Stimulated activated CD4-positive, alpha-beta T cell treated with anti-CD3 and anti-CD28 coated beads, Interleukin-1b, Interleukin-23, amount 100 ng/mL, for 1 hour (primary cell): Measurements from ENCODE around the gene MROH2A.

Experiments
- DNase-seq, 2 donors: peaks; one replicate each; pipeline ENCODE4 v3.0.0-alpha.2; 2020; ENCODE audit warnings: low read depth in 2 of 2

The MROH2A gene

DNA sequence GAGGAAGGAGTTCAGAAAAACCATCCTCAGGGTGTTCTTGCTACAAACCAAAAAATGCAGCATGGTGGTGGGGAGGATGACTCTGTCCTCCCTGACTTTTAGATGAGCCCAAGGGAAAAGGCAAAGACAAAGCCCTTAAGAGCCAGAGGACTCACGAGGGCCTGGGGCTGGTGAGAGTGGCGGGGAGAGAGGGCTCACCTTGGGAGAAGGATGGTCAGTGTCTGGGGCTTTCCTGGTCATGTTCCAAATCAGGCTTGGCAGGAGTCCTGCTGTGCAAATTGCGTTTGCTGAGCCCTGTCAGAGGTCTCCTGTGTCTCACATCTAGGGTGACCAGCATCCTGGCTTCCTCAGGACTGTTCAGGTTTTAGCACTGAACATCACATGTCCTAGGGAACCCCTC is 13.4 kb upstream of the MROH2A start:
- no peak for DNase-seq

DNA sequence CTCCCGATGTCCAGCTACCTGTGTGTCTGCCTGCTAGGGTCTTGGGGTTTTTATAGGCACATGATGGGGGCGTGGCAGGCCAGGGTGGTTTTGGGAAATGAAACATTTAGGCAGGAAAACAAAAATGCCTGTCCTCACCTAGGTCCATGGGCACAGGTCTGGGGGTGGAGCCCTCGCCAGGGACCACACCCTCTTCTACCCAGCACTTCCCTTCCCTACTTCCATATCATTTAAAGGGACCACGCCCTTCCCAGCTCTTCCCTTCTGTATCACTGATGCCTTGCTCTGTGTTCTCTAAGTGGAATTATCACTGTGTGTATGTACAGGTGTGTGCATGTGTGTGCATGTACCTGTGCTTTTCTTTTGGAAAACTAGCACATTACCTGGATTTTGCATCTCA is 11.7 kb upstream of the MROH2A start:
- DNase-seq = no peak

DNA sequence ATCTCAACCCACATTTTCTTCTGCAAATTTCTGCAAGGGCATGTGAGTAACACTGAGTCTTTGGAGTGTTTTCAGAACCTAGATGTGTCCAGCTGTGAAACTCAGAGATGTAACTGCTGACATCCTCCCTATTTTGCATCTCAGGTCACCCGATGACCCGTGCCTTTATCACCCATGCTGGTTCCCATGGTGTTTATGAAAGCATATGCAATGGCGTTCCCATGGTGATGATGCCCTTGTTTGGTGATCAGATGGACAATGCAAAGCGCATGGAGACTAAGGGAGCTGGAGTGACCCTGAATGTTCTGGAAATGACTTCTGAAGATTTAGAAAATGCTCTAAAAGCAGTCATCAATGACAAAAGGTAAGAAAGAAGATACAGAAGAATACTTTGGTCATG is 10.1 kb upstream of the MROH2A start:
- DNase-seq = no peak

DNA sequence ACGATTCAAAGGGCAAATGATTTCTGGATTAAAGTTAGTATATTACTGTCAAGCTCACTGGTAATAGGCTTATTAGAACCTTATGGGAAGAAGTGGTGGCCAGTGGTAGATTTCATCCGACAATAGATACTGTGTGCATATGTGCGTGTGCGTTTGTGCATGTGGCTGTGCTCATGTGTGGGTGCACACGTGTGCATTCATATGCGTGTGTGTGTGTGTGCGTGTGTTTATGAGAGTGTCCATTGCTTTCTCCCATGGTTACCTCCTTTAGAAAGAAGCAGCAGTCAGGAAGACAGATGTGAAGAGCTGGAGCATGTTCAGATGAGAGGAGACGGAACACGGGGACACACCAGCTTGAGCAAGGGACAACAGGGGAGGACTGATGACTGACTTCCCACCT is 8.9 kb upstream of the MROH2A start:
- no peak for DNase-seq

DNA sequence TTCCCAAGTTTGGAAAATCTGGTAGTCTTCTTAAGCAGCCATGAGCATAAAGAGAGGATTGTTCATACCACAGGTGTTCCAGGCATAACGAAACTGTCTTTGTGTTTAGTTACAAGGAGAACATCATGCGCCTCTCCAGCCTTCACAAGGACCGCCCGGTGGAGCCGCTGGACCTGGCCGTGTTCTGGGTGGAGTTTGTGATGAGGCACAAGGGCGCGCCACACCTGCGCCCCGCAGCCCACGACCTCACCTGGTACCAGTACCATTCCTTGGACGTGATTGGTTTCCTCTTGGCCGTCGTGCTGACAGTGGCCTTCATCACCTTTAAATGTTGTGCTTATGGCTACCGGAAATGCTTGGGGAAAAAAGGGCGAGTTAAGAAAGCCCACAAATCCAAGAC is 6.0 kb upstream of the MROH2A start:
- no peak for DNase-seq

DNA sequence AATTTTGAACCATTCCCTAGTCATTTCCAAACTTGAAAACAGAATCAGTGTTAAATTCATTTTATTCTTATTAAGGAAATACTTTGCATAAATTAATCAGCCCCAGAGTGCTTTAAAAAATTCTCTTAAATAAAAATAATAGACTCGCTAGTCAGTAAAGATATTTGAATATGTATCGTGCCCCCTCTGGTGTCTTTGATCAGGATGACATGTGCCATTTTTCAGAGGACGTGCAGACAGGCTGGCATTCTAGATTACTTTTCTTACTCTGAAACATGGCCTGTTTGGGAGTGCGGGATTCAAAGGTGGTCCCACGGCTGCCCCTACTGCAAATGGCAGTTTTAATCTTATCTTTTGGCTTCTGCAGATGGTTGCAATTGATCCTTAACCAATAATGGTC is 5.5 kb upstream of the MROH2A start:
- DNase-seq = no peak

DNA sequence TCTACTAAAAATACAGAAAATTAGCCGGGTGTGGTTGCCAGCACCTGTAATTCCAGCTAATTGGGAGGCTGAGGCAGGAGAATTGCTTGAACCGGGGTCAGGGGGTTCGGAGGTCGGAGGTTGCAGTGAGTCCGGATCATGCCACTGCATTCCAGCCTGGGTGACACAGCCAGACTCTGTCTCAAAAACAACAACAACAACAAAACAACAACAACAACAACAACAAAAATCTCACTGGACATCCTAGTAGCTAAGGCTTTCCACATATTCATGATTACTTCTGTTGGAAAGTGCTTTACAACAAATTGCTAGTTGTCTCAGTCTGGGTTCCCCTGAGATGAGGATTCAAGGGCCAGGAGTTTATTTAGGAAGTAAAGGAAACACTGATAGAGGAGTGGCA is 4.3 kb upstream of the MROH2A start:
- DNase-seq = no peak

DNA sequence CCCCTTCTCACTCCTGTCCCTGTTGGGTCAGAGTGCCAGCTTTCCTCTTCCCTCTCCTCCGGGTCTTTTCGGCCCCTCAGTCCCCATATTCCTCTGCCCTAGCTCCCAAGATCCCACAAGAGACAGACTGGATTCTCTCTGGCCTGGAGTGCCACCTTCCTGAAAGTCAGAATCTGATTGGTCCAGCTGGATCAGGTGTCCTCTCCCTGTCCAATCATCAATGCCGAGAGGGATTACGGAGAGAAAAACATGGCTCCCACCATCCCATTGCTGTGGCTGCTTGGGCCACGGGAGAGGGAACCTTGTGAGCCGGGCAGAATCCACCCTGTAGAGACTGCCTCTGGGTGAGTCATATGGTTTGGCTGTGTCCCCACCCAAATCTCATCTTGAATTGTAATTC is 2.7 kb upstream of the MROH2A start:
- no peak for DNase-seq

DNA sequence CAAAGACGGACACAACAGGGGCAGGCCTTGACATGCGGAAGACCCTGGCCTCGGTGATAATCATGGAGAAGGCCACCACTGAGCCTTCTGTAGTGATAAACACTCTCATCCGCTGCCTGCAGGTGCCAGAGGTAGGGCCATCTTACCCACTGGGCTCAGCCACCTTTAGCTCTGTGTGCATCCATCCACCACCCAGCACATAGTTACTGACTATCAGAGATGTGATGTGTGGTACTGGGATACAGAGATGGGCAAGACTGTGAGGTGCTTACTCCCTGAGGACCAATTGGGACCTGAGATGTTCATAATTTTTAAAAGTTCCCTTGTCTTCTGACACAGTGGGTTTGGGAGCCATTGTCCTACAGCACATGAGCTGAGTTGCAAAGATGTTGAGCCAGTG is 1.6 kb downstream of the MROH2A start:
- no peak for DNase-seq

DNA sequence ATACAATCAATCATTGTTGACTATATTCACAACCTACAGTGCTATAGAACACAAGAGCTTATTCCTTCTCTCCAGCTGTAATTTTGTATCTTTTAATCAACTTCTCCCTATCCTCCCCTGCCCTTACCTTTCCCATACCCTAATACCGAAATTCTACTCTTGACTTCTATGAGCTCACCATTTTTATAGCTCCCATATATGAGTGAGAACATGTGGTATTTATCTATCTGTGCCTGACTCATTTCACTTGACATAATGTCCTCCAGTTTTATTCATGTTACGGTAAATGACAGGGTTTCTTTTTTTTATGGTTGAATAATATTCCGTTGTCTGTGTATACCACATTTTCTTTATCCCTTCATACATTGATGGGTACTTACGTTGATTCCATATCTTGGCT is 2.6 kb downstream of the MROH2A start:
- no peak for DNase-seq

DNA sequence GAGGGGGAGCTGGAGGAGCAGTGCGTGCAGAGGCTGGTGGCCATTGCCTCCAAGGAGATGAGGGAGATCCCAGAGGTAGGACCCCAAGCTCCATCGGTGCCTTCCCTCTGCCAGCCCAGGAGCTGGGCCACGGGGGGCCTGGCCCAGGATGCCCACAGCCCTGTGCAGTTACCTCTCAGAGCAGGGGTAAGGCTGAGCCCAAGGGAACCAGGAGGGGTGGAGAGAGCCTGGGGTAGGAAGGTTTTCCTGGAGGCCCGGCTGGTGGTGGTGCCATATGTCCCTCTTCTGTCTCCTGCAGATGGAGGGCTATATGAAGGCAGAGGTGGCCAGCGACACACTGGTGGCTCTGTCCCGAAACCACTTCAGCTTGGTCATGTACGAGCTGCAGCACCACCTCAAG is 11.4 kb downstream of the MROH2A start:
- no peak for DNase-seq

DNA sequence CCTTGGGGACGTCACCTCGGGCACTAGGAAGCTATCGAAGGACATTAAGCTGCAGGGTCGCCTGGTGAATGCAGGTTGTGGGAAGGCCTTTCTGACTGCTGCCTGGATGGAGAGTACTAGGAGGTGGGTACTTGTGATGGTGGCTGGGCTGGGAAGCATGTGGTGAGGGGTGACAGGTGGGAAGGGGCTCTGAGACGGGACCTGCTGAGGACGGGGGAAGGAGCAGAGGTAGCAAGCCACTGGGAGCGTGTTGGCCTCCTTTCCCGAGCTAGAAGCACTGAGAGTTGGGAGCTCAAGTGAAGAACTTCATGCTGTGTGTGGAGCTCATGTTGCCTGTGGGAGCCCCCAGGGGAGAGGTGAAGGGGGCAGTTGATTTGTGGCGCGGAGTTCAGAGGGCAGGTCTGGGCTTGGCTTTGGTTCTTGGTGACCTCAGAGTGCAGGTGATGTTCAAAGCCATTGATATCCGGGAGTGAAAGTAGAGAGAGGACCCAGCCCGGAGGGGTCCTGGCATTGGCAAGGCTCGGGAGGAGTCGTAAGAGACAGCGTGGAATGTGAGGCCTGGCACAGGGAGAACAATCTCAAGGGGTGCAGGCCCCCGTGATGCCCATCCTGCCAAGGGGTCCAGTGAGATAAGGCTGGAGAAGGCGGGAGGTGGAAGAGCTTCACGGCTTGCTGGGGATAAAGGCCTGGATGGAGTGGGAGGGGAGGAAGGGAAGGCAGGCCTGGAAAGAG is 13.2 kb downstream of the MROH2A start:
- no peak for DNase-seq

DNA sequence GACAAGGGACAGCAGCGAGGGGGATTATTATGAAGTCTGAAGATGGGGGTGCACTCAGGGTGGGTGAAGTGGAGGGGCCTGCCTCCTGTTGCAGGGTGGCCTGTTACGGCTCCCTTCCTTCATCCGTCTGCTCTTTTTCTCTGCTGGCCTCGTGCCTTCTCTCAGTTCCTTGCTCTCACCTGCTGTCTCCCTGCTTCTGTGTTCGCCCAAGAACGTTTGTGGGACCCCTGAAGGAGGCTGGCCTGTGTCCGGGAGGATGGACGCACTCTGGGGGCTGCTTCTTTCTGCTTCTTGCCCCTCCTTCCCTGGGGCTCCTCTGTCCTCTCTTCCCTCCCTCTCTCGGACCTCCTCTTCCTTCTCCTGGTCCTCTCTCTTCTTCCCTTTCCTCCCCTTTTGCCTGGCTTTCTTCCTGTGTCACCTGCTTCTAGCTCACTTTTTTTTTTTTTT is 13.8 kb downstream of the MROH2A start:
- DNase-seq = no peak

DNA sequence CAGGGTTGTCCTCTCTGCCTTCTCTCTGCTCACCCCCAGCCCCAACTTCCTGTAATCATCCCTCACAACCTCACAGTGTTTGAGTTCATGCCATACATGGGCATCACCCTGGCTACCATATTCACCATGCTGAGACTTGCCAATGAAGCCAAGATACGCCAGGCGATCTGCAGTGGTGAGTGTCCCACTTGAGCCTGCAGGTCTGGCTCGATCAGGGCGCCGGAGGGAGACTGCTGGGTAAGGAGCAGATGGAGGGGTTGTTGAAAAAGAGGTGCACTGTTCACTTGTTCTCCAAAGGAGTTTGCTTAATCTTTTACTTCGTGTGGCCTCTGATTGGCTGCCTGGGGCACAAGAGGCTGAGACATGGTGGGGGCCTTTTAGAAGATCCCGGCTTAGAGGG is 14.6 kb downstream of the MROH2A start:
- no peak for DNase-seq

DNA sequence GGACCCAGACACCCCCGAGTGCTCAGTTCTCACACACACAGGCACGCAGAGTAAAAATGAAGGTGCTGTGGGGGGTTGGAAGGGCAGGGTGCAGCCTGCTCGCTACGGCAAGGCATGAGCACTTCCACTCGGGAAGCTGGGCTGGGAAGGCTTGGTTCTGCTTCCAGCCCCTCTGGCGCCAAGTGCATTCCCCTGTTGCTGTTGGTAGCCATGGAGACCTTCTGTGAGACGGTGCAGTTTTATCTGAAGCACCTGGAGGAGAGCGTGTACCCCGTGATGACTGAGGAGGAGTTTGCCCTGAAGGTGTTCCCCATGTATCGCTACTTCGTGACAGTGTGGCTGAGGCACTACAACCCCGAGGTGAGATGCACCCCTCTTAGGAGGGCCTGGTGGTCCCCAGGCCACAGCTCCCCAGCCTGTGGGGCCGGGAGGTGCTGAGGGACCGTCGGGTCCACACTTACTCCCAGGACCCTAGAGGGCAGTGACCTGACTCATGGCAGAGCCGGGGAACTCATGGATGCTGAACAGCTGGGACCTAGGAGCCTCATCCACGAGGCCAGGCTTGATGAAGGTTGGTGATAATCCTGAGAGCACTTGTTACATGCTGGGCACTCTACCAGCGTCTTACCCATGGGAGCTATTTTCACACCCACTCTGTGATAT is 15.5 kb downstream of the MROH2A start:
- no peak for DNase-seq

DNA sequence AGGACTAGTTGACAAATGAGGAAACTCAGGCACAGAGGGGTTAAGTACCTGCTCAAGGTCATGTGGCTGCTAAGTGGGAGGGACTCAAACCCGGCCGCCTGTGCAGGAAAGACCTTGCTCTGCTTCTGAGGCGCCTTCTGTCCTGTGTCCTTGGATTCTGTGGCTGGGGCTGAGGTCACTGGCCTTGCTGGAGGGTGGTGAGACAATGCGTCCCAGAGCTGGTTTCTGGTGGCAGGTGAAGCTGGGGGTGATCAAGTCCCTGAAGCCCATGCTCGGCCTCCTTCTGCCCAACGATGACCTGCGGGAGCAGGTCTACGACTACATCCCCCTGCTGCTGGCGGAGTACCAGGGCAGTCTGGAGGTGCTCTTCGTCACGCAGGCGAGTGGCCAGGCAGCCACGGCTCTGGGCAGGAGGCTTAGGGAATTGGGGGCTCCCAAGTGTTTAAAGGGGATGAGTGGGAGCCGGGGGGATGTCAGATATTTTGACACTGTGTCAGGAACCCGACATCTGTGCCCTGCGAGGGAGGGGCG is 16.1 kb downstream of the MROH2A start:
- DNase-seq = no peak

DNA sequence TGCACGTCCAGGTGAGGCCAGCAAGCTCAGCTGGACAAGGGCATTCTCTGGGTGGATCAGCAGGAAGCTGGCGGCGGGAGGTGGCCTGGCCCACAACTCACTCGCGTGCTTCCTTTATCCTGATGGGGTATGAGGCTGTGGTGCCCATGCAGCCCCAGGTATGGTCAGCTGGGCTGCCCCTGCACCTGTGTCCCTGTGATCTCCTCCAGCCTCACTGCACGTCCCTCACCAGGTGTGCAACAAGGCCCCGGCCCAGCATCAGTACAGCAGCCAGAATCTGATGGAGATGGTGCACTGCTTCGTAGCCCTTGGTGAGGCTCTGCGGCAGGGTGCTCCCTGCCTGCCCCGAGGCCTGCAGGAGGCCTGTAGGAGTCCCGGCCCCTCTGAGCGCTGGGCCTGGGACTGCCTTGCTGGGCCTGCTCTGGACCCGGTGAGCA is 17.6 kb downstream of the MROH2A start:
- DNase-seq = no peak

DNA sequence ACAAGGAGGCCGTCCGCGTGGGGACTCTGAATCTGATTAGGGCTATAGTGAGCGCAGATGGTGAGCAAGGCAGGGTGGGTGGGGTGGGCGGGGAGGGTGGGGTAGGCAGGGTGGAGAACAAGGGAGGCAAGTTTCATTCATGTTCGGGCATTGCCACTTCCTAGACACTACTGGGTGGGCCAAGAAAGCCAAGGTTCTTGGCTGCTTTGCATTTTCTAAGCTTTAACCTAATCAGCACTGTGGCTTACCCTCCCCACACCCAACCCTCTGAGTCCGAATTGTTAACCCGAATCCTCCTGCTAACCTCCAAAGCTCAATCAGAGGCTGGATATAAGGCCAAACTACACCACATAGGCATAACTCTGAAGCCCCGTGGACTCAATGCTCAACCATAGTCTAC is 18.1 kb downstream of the MROH2A start:
- DNase-seq = no peak

DNA sequence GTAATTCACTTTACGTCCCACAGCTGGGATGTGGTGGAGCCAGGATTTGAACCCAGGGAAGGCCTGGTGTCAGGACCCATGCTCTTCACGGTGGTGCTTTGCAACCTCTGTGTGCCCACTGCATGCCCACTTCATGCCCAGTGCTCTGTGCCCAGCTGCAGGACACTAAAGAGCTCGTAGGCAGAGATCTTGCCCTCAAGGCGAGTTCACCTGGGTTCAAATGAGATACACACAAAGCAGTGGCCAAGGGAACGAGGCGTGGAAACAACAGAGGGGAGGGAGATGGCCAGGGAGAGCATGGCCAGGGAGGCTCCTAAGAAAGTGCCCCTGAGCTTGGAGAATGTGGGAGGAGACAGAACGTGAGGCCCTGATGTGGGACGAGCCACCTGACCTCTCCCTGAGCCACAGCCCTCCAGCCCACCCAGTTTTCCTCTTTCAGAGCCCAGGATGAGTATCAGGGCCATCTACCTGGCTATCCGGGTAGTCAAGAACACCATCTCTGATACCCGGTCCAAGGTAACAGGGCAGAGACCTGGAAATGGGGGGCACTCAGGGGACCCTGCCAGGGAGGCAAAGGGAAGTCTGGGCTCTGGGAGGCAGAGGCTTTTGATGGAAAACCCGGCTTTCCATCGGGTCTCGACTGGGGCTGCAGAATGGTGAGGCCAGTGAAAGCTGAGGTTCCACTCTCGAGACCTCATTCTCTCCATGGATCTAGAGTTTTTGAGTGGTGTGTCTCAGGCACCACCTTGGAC is 20.4 kb downstream of the MROH2A start:
- DNase-seq = no peak

DNA sequence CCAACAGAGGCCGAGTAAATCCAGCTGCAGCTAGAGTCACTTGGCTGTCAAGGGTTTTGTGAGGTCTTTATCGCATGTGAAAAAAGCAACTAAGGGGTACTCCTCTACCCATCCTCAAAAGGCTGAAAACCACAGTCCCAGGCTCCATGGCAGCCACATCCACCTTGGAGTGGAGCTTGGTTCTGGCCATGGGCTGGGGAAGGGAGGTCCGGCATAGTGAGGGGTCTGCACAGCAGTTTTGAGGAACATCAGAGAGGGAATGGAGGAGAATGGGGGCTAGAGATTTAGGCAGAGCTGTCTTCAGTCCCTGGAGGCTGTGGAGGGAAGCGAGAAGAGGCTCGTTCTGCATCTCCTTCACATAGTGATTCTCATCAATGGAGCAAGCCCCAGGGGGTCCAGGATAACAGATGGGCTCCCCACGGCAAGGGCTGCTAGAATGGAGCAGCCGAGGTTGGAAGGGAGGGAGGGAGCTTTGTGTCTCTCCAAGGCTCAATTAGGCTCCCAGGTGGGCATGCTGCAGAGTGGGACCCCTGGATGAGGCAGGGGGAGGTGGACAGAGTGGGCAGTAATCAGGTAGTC is 21.0 kb downstream of the MROH2A start:
- DNase-seq = no peak

DNA sequence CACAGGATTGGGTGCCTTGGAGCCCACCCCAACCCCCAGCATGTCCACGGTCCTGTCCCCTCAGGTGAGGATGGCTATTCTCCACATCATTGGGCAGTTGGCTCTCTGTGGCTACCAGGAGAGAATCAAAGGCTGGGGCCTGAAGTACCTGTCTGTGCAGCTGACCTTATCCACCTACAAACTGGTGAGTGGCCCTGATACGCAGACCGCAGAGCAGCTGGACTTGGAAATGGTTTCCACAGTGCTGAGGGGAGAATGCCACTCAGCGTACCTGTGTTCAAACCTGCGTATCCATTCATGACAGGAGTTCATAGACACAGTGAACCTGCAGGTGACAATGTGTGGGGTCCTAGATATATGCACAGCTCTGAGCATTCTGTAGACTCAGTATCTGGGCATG is 21.6 kb downstream of the MROH2A start:
- DNase-seq = no peak

DNA sequence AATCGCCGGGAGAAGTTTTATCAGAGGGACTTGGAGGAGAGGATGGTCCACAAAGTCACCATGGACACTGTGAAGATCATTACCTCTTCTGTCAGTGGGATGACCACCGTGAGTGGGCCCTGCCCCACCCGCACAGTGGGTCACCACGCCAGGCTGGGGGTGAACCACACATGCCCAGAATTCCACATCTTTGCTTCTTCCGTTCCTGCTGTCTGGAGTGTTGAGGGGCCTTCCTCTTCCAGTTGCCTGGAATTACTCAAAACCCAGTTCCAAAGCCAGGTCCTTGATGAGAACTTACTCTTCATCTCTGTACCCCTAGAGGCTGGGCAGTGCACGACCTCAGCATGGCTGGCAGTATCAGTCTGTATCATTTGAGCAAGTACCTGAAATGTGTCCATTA is 22.1 kb downstream of the MROH2A start:
- DNase-seq = no peak
